Left forelimb (tissue), 1 donor: Measurements from ENCODE around the gene ZNF292.
"Not testable (repeated sequence)": the region's sequence is repeated elsewhere in the genome, so short reads cannot be mapped to it uniquely, and the experiment has no call there.

Source experiments
- DNase-seq: peaks from one replicate; pipeline ENCODE4 v3.0.0-alpha.2; 2018; ENCODE audit warnings: low spot score

Gene ZNF292

DNA sequence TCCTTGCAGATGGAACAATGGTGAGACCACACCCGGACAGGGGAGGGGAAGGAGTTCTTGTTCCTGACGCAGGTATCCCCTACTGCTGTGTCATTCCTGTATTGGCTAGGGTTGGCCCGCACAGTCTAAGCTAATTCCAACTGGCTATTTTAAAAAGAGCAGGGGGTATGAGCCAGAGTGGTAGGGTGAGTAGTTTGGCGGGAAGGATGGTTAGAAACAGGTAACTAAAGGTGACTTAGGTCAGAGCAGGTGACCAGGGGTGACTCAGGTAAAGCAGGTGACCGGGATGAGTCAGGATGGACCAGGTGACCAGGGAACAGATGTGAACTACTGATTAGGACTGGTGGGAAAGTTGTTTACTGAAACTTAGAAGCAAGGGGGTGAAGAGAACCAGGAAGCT is 58.0 kb downstream of the ZNF292 start:
- DNase-seq, result no peak

DNA sequence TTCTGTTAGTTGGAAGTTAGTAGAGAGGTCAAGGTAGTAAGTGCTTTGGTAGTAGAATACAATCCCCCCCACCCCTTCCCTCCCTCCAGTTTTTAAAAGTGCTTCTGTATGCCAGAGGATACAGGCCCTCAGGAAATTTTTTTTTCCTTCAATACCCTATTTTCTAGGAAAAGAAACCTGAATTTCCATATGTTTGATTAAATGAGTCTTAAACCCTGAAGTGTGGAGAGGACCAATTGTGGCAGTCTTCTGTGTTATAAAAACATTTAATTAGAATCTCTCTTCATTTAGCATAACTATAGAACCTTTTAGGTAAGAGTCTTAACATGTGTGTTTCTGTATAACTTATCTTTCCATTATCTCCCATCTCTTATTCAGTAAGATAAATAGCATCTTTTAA is 59.5 kb downstream of the ZNF292 start:
- no peak for DNase-seq

DNA sequence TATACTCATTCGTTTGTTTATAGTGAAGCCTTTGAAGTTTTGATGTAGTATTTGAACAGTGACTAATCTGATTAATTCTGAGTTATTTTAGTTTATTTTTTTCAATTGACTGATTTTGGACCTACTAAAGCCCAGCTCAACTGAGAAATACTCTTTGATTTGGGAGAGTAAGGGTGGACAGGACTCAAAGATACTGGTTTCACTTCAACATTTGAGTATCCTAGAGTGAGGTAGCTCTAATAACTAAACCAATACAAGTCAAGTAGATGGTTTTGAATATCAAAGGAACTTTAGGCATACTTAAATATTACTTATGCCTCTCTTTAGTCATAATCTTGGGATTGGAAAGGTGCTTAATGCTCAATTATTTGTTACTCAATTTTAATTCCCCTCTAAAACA is 65.6 kb downstream of the ZNF292 start:
- DNase-seq, result no peak

DNA sequence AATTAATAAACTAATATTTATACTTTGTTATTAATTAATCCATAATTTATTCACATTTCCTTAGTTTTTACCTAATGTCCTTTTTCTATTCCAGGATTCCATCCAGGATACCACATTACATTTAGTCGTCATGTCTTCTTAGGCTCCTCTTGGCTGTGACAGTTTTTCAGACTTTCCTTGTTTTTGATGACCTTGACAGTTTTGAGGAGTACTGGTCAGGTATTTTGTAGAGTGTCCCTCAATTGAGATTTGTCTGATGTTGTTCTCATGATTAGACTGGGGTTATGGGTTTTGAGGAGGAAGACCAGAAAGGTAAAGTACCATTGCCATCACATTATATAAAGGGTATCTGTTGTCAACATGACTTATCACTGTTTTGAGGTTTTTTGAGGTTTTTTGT is 67.3 kb downstream of the ZNF292 start:
- no peak for DNase-seq

DNA sequence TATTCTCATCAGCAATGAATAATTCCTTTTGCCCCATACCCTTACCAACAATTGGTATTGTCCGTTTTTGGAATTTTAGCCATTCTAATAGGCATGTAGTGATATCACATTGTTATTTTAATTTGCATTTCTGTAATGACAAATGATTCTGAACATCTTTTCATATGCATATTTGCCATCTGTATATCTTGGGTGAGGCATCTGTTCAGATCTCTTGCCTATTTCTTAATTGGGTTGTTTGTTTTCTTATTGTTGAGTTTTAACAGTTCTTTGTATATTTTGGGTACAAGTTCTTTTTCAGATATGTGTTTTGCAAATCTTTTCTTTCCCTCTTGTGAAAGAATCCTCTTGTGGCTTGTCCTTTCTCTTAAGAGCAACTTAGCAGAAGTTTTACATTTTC is 69.6 kb downstream of the ZNF292 start:
- no peak for DNase-seq

- DNase-seq, result no peak
Measured at GRCh38 chr6:87225511-87225910, 70.1 kb downstream of the ZNF292 start.

DNA sequence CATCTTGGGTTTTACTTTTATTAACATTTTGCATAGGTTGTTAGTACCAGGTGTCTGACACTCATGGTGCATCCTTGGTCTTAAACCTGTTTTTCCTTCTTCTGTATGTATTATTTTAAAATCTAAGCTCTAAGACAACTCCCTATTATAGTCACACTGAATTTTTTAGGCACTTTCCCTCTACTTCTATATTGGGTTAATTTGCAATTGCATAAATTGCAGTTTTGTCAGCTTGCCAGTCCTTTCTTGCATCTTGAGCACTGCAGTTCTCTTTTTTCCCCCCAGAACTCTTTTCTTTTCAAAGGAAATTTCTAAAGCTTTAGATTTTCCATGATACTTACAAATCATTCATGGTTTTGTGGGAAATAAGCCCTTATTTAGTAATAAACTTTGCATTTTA is 70.6 kb downstream of the ZNF292 start:
- DNase-seq, result no peak

GRCh38 chr6:87230801-87231200 is 75.4 kb downstream of the ZNF292 start:
- no peak for DNase-seq

- DNase-seq, result no peak
Measured at GRCh38 chr6:87237804-87238203, 82.4 kb downstream of the ZNF292 start.

GRCh38 chr6:87239098-87239635 is 83.8 kb downstream of the ZNF292 start:
- not testable (repeated sequence) for DNase-seq

DNA sequence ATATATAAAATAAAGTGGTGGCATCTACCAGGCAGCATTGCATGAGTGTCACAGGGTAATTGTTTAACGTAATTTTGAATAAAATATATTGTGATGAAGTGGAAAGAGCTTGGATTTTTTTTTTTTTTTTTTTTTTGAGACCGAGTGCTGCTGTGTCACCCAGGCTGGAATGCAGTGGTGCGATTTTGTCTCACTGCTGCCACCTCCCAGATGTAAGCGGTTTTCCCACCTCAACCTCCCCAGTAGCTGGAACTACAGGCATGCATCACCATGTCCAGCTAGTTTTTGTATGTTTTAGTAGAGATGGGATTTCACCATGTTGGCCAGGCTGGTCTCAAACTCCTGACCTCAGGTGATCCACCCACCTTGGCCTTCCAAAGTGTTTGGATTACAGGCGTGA is 85.9 kb downstream of the ZNF292 start:
- DNase-seq, result no peak

GRCh38 chr6:87242311-87242710 is 86.9 kb downstream of the ZNF292 start:
- DNase-seq, result no peak

DNA sequence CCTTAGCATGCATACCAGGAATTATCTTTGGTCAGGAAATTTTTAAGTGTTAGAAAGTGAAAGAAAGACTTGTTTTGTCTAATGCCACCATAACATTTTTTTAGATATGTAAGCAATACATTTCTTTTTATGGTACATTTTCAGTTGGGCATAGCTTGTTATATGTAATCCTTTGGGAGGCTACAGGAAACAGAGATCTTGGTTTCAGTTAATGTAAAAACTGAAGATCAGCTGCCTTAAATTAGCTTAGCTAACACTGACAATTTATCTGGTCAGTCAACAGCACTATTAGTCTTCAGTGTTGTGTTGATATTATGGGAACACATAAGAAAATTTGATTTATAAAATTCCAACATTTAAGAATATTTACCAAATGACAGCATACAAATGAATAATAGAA is 88.4 kb downstream of the ZNF292 start:
- no peak for DNase-seq

DNA sequence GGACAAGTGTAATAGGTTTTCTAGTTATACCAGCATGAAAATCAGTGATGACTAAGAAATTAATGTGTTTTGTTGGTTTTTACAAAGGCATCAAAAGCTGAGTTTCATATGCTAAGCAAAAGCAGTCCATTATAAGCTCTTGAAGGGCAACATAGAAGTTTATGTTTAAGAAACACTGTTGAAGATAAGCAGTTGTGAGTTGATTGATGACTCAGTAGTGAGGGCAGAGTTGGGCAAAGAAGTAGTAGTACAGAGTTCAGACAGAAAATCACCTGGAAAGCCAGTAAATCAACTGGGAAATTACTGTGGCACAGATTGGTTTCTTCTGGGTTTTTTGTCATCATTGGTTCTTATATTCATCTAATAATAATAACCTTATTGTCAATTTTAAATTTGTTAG is 89.0 kb downstream of the ZNF292 start:
- no peak for DNase-seq

GRCh38 chr6:87250019-87250418 is 94.7 kb downstream of the ZNF292 start:
- no peak for DNase-seq

DNA sequence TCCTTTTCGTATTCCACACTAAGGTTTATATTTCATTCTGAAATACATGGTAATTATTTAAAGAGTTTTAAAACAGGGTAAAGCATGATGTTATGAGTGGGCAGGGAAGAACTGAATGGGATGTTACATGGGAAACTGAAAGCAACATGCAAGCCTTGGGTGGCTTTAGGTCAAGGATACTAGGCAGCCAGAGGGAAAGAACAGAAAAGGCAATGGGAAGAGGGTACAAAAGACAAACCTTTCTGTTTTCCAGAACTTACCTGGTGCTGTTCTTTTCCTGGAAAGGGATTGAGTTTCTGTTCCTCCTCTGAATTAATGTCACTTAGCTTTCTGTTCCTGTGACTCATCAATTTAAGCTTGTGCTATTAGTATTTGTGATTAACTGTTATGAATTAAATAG is 95.9 kb downstream of the ZNF292 start:
- DNase-seq, result no peak

- no peak for DNase-seq
Measured at GRCh38 chr6:87251725-87252124, 96.4 kb downstream of the ZNF292 start.

- no peak for DNase-seq
Measured at GRCh38 chr6:87257046-87257445, 101.7 kb downstream of the ZNF292 start.

GRCh38 chr6:87257565-87257964 is 102.2 kb downstream of the ZNF292 start:
- no peak for DNase-seq

DNA sequence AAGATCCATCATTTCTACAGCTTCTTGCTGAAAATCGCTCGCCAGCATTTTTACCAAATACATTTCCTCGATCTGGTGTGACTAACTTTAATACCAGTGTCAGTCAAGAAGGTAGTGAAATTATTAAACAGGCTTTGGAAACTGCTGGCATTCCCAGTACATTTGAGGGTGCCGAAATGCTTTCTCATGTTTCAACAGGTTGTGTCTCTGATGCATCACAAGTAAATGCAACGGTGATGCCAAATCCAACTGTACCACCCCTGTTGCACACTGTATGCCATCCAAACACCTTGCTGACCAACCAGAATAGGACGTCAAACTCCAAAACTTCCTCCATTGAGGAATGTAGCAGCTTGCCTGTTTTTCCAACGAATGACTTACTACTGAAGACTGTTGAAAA is 102.6 kb downstream of the ZNF292 start:
- DNase-seq, result no peak

DNA sequence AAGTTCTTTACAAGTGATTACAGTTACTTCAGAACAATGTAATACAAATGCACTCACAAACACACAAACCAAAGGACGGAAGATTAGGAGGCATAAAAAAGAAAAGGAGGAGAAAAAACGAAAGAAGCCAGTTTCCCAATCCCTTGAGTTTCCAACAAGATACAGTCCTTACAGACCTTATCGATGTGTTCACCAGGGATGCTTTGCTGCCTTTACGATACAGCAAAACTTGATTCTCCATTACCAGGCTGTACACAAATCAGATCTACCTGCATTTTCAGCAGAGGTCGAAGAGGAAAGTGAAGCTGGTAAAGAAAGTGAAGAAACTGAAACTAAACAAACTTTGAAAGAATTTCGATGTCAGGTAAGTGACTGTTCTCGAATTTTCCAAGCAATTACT is 104.4 kb downstream of the ZNF292 start:
- no peak for DNase-seq

DNA sequence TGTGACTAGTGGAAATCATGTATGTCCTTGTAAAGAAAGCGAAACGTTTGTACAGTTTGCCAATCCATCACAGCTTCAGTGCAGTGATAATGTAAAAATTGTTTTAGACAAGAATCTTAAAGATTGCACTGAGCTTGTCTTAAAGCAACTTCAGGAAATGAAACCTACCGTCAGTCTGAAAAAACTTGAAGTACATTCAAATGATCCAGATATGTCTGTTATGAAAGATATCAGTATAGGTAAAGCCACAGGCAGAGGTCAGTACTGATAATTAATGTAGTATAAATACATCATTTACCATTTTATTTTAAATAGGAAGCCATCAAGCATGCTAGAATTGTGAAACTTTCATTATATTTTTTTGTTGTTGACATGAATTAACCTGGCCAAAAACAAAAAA is 106.2 kb downstream of the ZNF292 start:
- DNase-seq, result no peak

- DNase-seq, result no peak
Measured at GRCh38 chr6:87264481-87264880, 109.1 kb downstream of the ZNF292 start.

DNA sequence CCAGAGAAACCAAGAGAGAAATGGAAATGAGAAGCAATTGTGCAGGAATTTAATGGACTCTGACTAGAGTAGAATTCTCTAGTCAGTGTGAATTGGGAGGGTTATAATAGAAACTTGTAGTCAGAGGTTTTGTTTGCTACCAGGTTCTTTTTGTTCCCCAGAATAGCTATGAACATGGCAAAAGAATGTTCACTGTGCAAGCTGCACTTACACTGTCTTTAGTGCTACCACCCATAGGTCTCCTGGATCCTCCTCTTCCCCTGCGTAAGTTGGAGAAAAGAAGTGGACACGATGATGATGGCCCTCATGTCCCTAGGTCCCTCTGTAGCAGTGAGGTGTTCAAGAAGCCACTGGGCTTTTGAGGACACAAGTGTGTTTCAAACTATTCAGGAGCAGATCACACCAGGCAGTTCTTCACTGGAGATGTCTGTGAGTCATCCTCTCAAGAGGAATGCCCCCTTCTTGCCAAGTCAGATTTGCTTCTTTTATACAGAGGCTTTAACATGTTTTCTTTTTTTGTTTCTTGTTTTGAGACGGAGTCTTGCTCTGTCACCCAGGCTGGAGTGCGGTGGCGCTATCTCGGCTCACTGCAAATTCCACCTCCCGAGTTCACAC is 119.4 kb downstream of the ZNF292 start:
- DNase-seq, result no peak

DNA sequence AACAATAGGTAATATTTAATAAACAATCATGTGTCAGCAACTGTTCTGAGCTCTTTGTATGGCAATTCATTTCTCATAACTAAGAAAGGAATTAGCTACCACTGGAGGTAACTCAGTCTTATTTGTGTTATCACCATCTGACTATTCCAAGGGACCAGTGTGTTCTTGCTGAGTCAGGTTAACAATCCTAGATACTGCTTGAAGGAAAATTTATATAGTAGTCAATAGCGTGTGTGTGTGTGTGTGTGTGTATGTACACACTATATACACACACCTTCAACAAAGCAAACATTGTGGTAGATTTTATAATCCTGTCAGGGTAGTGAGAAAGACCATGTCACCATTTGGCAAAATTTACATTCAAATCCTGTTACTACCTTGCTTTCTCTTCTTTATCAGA is 121.3 kb downstream of the ZNF292 start:
- no peak for DNase-seq
